GM12801 (cell line): ENCODE results near the gene LRRC75A.

Experiments used
- TF ChIP-seq, protein P1 (sequence below): IDR thresholded peaks from one replicate; pipeline ENCODE4 v1.5.1; 2011; ENCODE audit warnings: control low read depth; ENCODE audit not compliant: insufficient read length; ENCODE audit errors: extremely low read depth

LRRC75A gene

DNA sequence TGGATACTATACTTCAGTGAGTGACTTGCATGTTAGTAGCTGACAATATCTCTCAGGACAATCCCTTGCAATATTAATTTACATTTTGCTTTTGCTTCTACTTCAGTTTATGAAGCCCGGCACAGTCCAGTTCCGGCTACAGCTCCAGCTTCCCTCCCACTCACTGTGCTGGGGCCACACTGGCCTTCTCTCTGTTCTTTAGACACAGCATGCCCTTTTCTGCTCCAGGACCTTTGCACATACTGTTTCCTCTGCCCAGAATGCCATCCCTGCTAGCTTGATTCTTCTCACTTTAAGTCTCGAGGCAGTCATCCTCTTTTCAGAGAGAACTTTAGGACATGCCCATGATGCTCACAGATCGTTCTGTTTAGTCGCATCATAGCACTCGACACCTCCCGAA is 25.5 kb upstream of the LRRC75A start:
- TF ChIP-seq, protein P1, sequence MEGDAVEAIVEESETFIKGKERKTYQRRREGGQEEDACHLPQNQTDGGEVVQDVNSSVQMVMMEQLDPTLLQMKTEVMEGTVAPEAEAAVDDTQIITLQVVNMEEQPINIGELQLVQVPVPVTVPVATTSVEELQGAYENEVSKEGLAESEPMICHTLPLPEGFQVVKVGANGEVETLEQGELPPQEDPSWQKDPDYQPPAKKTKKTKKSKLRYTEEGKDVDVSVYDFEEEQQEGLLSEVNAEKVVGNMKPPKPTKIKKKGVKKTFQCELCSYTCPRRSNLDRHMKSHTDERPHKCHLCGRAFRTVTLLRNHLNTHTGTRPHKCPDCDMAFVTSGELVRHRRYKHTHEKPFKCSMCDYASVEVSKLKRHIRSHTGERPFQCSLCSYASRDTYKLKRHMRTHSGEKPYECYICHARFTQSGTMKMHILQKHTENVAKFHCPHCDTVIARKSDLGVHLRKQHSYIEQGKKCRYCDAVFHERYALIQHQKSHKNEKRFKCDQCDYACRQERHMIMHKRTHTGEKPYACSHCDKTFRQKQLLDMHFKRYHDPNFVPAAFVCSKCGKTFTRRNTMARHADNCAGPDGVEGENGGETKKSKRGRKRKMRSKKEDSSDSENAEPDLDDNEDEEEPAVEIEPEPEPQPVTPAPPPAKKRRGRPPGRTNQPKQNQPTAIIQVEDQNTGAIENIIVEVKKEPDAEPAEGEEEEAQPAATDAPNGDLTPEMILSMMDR: no peak

DNA sequence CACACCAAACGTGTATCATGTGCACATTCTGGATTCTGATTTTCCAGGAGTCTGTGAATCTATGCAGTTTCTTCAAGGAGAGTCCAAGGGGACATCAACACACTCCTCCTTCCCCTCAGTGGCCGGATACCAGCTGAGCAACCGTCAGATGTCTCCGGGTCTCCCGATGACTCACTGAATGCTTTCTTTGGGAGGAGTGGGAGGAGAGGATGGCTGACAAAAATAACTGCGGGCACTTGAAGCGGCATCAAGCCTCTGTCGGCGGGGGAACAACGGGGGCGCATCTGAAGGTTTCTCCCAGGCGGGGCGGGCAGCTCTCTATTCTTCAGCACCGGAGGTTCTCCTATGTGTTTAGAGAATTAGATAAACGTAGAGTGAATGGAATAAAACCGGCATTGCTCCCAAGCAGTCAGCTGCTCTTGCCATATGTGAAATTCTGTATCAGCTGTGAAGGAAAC is 24.6 kb upstream of the LRRC75A start:
- TF ChIP-seq, protein P1: no peak

DNA sequence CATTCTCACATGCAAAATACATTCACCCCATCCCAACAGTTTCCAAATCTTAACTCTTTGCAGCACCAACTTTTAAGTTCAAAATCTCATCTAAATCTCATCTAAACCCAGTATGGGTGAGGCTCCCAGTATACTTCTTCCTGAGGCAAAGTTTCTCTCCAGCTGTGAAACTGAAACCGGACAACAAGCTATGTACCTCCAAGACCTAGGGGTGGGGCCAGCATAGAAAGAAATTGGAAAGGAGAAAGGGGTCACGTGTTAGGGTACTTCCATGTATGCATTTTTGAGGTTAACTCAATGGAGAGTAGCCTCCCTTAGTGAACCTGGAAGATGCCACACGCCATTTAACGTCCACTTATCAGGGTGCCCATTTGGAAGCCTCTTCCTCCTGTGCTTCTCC is 23.9 kb upstream of the LRRC75A start:
- TF ChIP-seq, protein P1: no peak

DNA sequence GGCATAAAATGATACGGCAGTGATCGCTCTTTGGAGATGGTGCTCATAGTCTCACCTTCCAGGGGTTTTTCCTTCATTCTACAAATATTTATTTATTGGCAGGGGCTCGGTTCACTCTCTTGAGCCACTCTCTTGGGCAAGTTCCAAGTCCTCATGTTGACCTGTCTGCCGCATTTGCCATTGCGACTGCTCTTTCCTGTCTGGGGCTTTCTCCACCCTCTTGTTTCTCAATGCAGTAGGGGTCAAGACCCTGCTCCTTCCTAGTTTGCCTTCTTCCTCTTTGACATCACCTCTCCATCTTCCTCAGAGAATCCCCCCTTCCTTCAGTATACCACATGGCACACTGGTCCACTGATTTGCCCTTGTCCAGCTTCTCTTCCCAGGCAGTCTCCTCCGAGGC is 21.9 kb upstream of the LRRC75A start:
- TF ChIP-seq, protein P1: no peak

DNA sequence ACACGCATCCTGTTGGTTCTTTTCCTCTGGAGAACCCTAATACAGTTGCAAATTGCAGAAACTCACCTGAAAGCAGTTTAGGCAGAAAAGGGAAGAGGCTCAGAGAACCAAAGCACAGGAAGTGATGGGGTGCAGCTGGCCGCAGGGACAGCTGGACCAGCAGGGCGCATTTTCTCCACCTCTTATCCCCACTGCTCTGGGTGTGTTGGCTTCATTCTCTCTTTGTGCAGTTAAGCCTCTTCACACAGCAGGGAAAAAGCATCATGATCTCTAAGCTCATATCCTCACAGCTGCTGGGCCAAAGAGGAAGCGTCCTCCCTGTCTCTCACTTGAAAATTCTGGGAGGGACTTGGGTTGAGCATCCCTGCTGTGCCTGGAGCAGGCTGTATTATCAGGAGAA is 20.0 kb upstream of the LRRC75A start:
- TF ChIP-seq, protein P1: no peak

DNA sequence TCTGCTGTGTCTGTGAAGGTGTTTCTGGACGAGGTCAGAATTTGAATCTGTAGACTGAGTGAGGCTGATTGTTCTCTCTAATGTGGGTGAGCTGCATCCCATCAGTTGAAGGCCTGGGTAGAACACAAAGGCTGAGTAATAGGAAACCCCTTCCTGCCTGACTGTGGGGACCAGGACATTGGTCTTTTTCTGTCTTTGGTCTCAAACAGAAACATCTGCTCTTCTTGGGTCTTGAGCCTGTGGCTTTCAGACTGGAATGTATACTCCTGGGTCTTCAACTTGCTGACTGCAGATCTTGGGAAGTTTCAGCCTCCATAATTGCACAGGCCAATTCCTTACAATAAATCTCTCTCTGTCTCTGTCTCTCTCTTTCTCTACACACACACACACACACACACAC is 19.6 kb upstream of the LRRC75A start:
- TF ChIP-seq, protein P1: no peak

DNA sequence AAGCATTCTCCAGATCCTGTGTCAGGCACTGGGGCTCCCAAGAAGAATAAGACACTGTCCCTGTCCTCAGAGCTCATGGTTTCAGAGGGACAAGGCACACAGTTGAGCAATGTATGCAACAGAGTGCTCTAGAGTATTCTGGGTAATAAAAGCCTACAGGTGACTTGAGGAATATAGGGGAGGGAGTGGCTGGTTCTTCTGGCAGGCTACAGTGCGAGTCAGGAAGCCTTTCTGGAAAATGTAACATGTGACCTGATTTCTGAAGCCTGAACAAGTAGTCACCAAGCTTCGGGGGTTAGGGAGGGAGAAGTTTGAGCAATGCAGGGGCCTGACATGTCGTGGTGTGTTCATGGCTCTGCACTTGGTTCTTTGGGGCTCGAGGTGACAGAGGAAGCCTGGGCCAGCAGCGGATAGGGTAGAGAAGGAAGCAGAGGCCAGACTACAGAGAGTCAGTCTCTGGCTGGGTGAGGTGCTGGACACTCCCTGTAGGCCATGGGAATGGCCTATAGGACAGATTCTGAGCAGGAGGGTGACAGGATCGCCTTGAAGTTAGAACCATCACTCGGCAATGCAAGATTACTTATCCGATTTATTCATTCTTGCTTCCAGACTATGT is 16.0 kb upstream of the LRRC75A start:
- TF ChIP-seq, protein P1: no peak
